HCT116 (cell line): ENCODE results near the gene PKN2.

Experiments used
- TCF7L2 ChIP-seq: IDR thresholded peaks from 2 replicates; pipeline ENCODE4 v1.7.0; 2011; ENCODE audit warnings: borderline replicate concordance, inconsistent platforms; ENCODE audit not compliant: insufficient read depth, insufficient read length; ENCODE audit errors: extremely low read depth
- TF ChIP-seq, protein P1 (sequence below), 3 experiments: fragments of 200-600 bp in 1 of 3; sonication (generic) in 1 of 3; IDR thresholded peaks in 2 of 3; conservative IDR thresholded peaks in 1 of 3; 2 replicates each; pipeline ENCODE4 v1.5.1; 2012 to 2017; ENCODE audit warnings: low read depth in 2 of 3, low read length in 2 of 3, antibody characterized with exemption in 1 of 3, borderline replicate concordance in 1 of 3, control low read depth in 1 of 3, mild to moderate bottlenecking in 1 of 3, mixed read lengths in 1 of 3, mixed run types in 1 of 3, moderate library complexity in 1 of 3; ENCODE audit not compliant: insufficient read depth in 1 of 3

- TF ChIP-seq, protein P1, sequence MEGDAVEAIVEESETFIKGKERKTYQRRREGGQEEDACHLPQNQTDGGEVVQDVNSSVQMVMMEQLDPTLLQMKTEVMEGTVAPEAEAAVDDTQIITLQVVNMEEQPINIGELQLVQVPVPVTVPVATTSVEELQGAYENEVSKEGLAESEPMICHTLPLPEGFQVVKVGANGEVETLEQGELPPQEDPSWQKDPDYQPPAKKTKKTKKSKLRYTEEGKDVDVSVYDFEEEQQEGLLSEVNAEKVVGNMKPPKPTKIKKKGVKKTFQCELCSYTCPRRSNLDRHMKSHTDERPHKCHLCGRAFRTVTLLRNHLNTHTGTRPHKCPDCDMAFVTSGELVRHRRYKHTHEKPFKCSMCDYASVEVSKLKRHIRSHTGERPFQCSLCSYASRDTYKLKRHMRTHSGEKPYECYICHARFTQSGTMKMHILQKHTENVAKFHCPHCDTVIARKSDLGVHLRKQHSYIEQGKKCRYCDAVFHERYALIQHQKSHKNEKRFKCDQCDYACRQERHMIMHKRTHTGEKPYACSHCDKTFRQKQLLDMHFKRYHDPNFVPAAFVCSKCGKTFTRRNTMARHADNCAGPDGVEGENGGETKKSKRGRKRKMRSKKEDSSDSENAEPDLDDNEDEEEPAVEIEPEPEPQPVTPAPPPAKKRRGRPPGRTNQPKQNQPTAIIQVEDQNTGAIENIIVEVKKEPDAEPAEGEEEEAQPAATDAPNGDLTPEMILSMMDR (IDR thresholded peaks at IDR 0.05 in 2 of 3, conservative IDR thresholded peaks at IDR 0.05 in 1 of 3; ENCODE audit: borderline replicate concordance in 1 of 3, insufficient read depth in 1 of 3, low read depth in 2 of 3, low read length in 2 of 3), result no peak
- TF ChIP-seq TCF7L2, result no peak
Measured at GRCh38 chr1:88659552-88659951, 24.5 kb upstream of the PKN2 start.
